GM18870 (cell line): Measurements from ENCODE around the gene ERC2.

ENCODE experiments used
- ATAC-seq: cut with Tn5 transposase; IDR thresholded peaks from one replicate; pipeline ENCODE4 v1.9.1; 2021; ENCODE audit warnings: moderate library complexity; ENCODE audit not compliant: unreplicated experiment

ERC2 gene

DNA sequence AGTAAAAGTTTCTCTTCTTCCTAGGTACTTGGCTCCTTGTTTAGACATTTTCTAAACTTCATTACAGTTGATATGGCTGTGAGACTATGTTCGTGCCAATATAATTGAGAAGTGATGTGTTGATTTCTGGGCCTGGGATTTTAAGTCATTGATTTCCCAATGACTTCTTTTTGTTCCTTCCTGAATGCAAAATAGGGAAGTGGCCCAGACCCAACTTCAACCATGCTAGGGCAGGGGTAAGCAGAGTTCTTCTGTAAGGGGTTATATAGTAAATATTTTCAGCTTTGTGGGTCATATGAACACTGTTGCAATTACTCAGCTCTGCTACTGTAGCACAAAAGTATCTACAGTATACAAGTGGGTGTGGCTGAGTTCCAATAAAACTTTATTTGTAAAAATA, 661.1 kb downstream of the ERC2 start:
- no peak for ATAC-seq

DNA sequence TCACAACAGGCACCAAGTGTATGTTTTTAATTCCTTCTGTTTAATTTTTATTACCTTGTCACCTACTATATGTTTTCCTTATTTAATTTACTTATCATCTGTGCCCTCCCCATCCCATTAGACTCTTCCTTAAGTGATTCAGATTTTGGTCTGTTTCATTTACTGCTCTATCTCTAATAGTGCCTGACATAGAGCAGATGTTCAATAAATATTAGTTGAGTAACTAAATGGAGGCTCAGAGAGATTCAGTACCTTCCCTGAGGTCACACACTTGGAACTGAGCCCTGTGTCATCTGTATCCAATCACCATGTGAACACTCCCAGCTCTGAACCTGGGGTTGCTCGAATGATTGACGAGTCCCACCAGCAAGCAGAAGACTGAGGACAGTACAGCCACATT, 663.1 kb downstream of the ERC2 start:
- ATAC-seq = no peak

DNA sequence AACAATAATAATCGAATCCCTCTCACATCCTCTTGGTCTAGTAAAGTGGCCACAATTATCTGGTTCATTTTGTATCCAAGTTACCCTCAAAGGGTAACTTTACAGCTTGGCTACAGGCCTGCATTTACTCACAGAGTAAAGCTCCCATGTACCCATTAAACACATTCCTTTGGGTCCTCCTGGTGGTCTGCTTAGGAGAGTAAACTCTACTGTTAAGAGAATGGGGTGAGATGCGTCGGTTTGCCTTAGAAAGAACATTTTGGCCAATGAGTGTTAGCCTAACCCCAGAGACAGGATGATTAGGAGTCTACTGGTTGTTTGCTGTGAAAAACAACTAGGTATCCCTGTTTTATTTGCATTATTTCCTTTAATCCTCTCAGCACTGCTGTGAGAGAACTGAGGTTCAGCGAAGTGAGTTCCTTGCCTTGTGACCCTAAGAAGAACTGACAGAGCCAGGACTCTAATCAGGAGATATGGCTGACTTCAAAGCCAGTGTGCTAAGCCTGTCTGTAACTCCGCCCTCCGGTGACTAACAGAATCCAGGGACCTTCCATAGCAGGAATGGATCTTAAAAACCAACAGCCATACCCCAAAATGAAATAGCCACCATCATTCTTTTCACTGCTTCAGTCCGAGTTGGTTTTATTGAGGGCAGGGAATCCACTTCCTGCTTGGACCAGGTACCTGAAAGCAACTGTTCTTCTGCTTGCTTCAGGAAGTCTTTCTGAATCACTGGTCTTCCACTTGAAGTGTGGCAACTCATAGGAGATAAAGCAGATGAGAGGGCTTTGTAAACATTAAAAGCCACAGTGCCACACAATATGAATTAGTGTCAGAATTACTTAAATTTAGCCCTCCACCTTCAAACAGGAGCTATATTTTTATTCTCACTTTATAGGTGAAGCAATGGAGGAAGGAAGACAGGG, 663.8 kb downstream of the ERC2 start:
- ATAC-seq = no peak

DNA sequence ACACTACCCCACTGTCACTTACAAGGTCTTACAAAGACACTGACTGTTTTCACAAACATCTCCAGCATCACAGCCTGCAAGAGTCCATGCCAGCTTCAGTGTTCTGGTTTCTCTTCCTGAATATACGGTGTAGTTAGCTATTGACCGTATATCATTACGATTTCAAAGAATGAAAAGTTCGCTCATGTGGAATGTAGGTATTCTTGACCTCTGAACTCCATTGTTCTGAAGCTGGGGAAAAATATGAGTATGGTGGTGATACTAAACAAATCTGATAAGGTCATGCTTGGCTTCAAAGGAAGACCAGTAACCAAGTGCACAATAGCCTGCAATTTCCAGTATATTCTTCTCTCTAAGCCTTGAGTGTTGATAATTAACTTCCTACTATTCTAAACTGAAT, 665.5 kb downstream of the ERC2 start:
- ATAC-seq = no peak

DNA sequence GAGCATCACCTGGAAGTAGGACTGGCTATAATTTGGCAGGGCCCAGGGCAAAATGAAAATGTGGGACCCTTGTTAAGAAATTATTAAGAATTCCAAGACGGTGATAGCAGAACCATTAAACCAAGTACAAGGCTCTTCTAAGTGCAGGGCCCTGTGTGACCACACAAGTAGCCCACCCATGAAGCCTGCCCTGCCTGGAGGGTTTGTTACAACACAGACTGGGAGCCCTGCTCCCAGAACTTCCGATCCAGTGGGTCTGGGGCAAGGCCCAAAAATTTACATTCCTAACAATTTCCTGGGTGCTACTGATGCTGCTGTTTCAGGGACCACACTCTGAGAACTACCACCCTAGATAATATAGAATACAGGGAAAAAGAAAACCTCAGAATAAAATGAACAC, 666.6 kb downstream of the ERC2 start:
- no peak for ATAC-seq

DNA sequence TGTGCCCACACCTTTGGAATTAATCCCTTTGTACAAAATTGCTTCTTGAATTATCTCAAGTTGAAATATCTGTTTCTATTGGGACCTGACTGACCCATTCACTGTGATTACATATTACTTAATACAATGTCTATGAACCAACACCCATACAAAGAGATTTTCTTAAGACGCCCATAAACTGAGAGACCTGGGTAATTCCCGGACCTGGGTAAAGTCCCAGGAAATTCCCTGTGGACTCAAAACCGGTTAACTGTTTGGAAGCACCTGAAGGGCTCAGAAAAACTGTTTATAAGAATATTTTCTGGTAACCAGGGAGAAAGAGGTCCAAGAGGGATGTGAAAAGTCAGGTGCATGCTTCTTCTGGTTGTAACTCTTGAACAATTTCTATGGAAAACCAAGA, 667.2 kb downstream of the ERC2 start:
- no peak for ATAC-seq

DNA sequence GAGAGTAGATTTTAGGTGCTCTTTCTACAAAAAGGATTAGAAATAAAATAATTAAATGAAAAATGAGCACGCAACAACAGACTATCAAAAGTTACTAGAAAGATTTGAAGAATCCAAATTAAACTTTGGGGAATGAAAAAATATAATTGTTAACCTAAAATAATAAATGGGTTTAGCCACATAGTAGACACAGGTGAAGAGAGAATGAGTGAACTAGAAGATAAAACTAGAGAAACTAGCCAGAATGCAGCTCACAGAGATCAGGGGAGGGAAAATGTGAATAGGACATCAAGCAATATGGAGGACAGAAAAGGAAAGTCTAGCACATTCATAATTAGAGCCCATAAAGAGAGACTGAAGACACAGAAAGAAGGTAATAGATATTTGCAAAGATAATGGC, 670.5 kb downstream of the ERC2 start:
- ATAC-seq = no peak

DNA sequence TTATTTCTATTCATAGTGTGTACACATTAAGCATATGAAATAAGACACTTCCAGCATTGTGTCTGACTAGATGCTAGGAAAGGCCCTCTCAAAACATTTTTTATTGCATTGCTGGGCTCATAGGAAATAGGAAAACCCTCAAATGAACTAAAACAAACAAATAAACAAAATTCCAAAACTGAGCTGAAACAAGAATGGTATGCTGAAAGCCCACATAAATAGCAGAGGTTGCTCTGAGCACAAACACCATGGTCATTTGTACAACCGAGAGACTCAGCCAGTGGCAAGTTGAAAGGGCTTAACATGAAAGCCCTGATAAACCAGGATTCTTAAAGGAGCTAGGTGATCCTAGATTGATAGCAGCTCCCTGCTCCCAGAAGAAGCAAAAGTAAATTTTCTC, 671.2 kb downstream of the ERC2 start:
- ATAC-seq = no peak

DNA sequence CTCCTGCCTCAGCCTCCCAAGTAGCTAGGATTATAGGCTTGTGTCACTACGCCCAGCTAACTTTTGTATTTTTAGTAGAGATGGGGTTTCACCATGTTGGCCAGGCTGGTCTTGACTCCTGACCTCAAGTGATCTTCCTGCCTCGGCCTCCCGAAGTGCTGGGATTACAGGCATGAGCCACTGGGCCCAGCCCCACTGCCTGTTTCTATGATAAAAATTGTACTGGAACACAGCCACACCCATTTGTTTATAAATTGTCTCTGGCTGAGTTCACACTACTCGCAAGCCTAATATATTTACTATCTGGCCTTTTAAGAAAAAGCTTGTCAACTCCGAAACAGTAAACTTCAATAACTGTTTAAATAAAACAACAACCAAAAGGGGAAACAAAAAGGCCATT, 671.7 kb downstream of the ERC2 start:
- ATAC-seq = no peak

DNA sequence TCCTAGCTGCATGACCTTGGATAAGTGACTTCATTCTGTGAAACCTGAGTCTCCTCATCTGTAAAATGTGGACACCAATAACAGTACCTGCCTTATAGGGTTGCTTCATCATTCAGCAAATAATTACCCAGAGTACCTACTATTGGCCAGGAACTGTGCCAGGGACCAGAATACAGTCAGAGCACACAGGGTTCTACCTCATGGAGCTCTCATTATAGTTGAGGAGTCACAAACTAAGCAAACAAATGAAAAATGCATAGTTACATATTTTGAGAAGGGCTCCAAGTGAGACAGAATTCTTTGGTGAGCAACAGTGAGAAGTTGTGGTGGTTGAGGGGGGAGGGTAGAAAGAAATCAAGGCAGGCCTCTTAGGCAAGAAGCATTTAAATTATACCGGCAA, 672.5 kb downstream of the ERC2 start:
- ATAC-seq = no peak

DNA sequence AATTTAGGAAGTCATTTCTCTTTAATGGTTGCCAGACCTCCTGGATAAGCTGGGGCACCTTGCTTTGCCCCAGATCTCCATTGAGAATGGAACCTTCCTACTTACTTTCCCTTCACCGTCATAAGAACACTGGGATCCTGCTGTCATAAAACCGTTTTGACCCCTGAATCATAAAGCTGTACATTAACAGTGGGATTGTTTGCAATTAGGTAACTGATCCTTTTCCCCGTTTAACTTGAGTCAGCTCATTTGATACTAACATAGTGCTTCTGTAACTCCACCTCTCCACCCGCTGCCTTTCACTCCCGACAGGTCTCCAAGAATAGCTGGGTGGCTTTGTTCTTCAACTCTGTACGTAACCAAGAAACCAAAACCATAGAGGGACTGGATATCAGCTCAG, 673.0 kb downstream of the ERC2 start:
- ATAC-seq = no peak

DNA sequence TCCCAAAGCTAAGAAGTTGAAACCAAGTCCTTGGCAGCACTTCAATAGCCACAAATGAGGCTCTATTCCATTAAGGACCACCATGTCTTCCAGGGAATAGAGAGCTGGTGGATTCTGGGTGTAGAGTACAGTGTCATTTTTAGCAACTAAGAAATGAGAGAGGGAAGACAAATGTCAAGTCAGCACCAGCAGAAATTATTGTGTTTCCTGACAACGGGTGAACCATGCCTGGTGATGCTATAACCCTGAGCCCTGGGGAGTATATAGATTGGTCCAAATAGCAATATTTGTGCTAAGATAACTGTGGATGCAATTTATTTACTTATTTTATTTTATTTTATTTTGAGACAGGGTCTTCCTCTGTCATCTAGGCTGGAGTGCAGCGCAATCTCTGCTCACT, 675.5 kb downstream of the ERC2 start:
- no peak for ATAC-seq

DNA sequence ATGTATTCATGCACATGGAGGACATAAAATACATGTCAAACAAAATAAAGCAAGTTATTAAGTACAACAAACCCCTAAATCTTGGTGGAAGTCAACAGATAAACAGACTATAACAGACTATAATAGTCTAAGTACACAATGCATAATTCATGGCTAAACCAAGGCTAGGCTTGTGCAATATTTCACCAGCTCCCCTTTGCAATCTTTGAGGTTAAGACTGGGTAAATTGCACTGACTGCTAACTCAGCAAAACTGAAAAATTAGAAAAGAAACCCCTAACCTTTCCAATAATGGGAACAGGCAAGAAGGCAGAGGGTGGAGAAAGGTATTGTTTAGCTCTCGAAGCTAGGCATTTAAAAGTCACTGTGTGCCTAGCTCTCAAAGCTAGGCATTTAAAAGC, 676.3 kb downstream of the ERC2 start:
- no peak for ATAC-seq

DNA sequence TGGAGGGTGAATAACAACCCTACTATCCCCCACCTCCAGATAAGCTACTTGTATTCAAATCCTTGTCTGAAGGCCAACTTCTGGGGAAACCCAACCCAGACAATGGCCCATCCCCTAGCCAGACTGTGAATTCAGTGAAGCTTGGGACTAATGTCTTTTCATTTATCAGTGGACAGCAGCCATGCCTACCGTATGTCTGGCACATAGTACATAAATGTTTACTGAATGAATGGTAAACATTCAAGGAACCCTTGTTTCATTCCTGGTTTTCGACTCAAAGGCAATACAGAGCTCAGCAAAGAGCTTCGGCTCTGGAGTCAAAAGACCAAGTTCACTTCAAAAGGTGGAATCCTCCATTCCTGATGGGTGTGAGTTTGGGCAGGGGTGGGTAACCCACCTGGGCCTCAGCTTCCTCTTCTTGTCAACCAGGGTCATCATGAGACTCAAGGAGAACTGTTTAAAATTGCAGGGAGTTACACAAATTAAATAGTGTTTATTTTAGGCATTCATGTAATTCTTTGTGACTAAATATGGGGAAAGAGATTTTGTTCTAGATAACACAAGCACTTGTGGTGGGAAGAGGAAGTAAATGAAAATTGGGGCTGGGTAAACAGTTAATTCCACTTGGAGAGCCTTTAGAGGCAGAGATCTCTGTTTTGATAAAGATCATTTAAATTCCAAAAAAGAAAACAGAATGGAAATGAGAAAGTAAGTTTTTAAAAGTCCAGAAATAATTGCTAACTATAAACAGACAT, 677.5 kb downstream of the ERC2 start:
- ATAC-seq = no peak

DNA sequence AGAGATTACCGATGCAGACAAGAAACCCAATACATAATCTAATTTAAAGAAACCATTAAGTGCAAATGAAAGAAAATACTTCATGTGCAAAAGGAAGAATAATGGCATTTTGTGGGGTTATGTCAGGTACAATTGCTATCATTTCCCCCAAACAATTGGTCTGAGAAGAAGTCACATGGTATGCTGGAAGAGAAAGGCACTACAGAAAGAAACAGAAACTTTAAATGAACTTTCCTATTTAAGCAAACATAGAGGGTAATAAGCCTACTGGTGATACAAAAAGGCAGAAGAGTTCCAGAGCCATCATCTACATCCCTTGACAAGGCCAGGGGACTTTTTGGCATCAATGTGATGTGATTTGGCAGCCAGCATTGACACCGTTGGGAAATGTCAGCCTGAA, 678.8 kb downstream of the ERC2 start:
- no peak for ATAC-seq

DNA sequence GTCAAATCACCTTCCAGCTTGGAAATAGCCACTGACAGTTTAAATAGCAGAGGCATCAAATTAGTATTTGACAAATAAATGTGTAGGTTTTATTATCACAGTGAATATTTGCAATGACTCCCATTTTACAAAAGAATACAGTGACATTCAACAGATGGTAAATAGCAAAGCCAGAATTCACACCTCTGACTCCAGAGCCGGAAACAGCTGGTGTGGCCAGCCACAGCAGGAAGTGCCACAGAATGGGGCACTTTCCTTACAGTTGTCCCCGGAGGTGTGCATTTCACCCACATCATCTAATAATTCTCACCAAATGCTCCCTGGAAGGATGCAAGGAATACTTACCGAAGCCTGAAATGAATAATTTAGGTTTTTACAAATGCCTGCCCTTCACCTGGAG, 685.5 kb downstream of the ERC2 start:
- no peak for ATAC-seq

DNA sequence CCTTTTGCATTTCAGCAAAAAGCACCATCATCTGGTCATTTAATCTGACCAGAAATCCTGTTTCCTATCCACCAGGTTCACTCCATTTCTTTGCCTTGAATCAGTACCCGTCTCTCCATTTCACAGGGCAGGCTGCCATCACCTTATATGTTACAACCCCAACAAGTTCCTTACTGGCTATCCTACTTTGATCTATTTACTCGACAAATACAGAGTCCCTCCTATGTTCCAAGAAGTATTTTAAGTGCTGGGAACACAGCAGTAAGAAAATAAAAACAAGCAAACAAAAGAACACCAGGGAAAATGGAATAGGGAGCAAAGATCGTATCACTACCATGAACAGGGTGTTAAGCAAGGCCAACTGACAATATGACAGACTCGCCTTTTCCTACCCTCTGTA, 685.9 kb downstream of the ERC2 start:
- no peak for ATAC-seq

DNA sequence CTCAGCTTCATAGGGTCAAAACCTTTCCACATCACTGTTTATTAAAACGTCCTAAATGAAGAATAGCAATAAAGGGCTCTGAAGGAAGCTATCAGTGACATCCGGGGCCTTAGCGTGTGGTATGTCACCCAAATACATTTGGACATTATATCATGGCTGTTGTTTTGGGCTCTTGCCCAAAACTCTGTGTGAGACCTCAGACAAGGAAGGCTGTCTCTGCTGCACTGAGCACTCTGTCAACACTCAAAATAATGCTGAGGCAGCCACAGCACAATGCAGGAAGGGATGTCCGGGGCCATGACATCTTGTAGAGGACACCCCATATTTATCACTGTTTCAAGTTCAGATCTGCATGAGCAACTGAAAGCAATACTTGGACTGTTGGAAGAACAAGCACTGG, 687.4 kb downstream of the ERC2 start:
- ATAC-seq = no peak

DNA sequence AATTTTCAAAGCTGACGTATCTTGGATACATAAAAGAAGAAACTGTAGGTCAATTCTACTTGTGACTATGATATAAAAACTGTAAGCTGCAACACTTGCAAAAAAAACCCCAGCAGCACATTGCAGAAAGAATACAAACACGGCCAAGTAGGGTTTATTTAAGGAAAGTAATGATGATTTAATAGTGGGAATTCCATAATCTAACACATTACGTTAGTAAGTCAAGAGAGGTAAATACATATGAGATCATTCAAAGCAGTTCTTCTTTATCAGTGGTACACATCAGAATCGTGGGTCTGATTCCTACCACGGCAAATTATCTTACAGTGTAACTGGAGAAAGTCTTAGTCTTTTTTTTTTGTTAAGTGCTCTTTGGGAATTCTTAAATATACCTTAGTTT, 688.7 kb downstream of the ERC2 start:
- no peak for ATAC-seq

DNA sequence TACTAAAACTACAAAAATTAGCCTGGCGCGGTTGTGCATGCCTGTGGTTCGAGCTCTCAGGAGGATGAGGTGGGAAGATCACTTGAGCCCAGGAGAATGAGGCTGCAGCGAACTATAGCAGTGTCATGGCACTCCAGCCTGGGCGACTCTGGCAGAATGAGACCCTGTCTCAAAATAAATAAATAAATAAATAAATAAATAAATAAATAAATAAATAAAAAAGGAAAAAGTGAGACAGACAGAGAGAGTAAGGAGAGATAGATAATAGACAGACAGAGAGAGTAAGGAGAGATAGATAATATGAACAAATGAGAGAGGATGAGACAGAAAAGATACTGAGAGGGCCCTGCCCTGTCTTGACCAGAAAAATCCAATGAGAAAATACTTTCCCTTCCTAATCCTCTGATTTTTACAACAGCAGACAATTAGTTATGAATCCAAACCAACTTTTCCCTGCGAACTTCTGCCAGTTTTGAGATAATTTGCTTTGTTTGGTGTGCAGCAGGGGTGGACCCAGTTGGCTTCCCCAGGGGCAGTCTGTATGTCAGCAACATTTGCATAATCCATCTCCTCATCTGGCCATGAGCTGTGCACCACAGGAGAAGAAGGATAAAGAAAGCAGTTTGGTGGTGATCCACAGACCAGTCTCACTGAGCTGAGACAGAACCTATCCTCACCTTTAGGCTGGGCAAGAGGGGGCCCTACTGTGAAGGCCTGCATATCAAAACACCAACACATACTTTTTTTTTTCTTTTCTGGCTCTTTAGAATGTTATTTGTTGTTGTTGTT, 692.7 kb downstream of the ERC2 start:
- ATAC-seq = no peak

DNA sequence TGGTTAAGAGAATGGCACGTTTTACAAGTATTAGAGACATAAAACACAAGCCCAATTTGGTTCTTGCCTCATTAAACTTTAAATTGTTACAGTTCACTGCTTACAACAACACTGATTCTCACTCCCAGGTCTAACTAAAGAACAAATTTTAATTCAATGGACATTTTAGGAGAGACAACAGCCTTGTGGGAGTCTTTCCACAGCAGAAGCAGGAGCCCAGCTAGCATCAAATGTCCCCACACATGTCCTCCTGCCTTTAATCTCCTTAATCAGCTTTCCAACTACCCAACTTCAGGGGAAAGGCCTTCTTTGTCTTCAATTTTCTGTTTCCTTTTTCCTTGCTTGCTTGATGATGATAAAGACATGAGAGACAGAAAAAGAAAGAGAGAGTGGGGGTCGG, 693.4 kb downstream of the ERC2 start:
- ATAC-seq = no peak

DNA sequence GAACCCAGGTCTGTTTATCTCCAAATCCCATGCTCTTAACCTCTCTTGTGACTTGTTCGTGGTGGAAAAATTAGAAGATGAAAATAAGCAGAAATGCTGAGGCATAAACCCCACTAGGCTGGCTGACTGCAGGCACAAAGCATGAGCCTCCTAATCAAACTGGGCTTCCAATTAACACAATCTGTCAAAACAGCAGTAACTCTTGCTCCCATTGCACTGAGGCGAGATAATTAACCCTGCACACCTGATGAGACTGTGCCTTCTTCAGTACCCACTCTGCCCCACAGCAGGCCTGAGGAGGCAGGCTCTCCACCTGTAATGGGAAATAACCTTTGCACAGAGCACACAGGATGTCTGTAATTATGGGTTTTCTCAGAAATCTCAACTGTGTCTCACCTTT, 696.8 kb downstream of the ERC2 start:
- ATAC-seq = no peak
